K562 (cell line): ENCODE measurements around the gene HARS2. TPM values are rescaled to one million over a fixed set of nuclear protein-coding genes. Genes with fewer than 3 reads are reported as not detected.
A peak's percentile ranks its signal among the peaks of the same experiment; 100 is the strongest.

Experiments
- ATF6 ChIP-seq: sonication (generic); formaldehyde crosslinking; IDR thresholded peaks from 2 replicates; pipeline ENCODE4 v1.4.0; 2020; ENCODE audit warnings: mild to moderate bottlenecking, missing genetic modification reagents
- DIDO1 ChIP-seq: fragments of 450-650 bp; IDR thresholded peaks from 2 replicates; pipeline ENCODE4 v1.6.1; 2016; ENCODE audit warnings: low read depth, missing biosample characterization, missing genetic modification characterization
- GTF2B ChIP-seq: IDR thresholded peaks from 2 replicates; pipeline ENCODE4 v1.6.1; 2011; ENCODE audit not compliant: insufficient read length; ENCODE audit errors: extremely low read depth
- GTF2E2 ChIP-seq: fragments of 200-800 bp; sonication (Bioruptor generic); IDR thresholded peaks from 2 replicates; pipeline ENCODE4 v1.6.1; 2016; ENCODE audit warnings: missing genetic modification characterization, missing compliant biosample characterization
- HES1 ChIP-seq: fragments of 450-650 bp; IDR thresholded peaks from 2 replicates; pipeline ENCODE4 v1.6.1; 2016; ENCODE audit warnings: low read depth, mild to moderate bottlenecking, moderate library complexity
- HLTF ChIP-seq: fragments of 450-650 bp; IDR thresholded peaks from 2 replicates; pipeline ENCODE4 v1.6.1; 2016
- IFI16 ChIP-seq: fragments of 250-450 bp; sonication (Bioruptor Pico); IDR thresholded peaks from 2 replicates; pipeline ENCODE4 v2.1.2; 2022; ENCODE audit warnings: mild to moderate bottlenecking, inconsistent platforms
- MAX ChIP-seq: sonication (generic); formaldehyde crosslinking; IDR thresholded peaks from 2 replicates; pipeline ENCODE4 v1.9.0; 2022; ENCODE audit warnings: mild to moderate bottlenecking, missing genetic modification reagents
- NEUROD1 ChIP-seq: fragments of 150-350 bp; IDR thresholded peaks from 2 replicates; pipeline ENCODE4 v1.6.1; 2014; ENCODE audit warnings: borderline replicate concordance, low read length, low read depth; ENCODE audit not compliant: partially characterized antibody
- NUFIP1 ChIP-seq: fragments of 450-650 bp; IDR thresholded peaks from 2 replicates; pipeline ENCODE4 v1.6.1; 2018; ENCODE audit not compliant: partially characterized antibody
- RFX1 ChIP-seq: fragments of 450-650 bp; IDR thresholded peaks from 2 replicates; pipeline ENCODE4 v1.6.1; 2016; ENCODE audit warnings: mild to moderate bottlenecking, moderate library complexity
- RUNX1 ChIP-seq: sonication (generic); IDR thresholded peaks from 2 replicates; pipeline ENCODE4 v1.6.1; 2016; ENCODE audit warnings: antibody characterized with exemption, low read depth
- ZBED1 ChIP-seq: IDR thresholded peaks from 2 replicates; pipeline ENCODE4 v1.6.1; 2014
- ZBTB43 ChIP-seq: sonication (generic); formaldehyde crosslinking; IDR thresholded peaks from 2 replicates; pipeline ENCODE4 v1.8.0; 2023; ENCODE audit warnings: mild to moderate bottlenecking, missing genetic modification reagents
- ZFPM2 ChIP-seq: fragments of 250-450 bp; sonication (Bioruptor Pico); IDR thresholded peaks from 2 replicates; pipeline ENCODE4 v1.5.1; 2022; ENCODE audit warnings: mild to moderate bottlenecking
- ZNF184 ChIP-seq: sonication (generic); formaldehyde crosslinking; IDR thresholded peaks from 2 replicates; pipeline ENCODE4 v1.5.0; 2020; ENCODE audit warnings: missing genetic modification reagents
- ZNF445 ChIP-seq: fragments of 250-450 bp; sonication (Bioruptor Pico); IDR thresholded peaks from 2 replicates; pipeline ENCODE4 v1.4.0; 2020; ENCODE audit warnings: low read depth, mild to moderate bottlenecking, moderate library complexity
- ZNF592 ChIP-seq: fragments of 450-650 bp; IDR thresholded peaks from 2 replicates; pipeline ENCODE4 v1.6.1; 2017; ENCODE audit warnings: antibody characterized with exemption, mild to moderate bottlenecking
- ZNF780A ChIP-seq: fragments of 250-450 bp; sonication (Bioruptor Pico); IDR thresholded peaks from 2 replicates; pipeline ENCODE4 v1.5.0; 2021; ENCODE audit warnings: mild to moderate bottlenecking
- polyA plus RNA-seq, 8 experiments: library from polyadenylated mRNA; depleted of rRNA in 4 of 8; stranded (reverse) in 5 of 8; unstranded in 3 of 8; fragments of >200 nt; fragmentation: Nextera tagmentation in 2 of 8; fragmentation: Illumina TruSeq in 1 of 8; extraction: Ambion mirVana in 2 of 8; extraction: Trizol in 1 of 8; gene quantifications; 2 replicates each; pipeline versions ENCODE4 v1.2.1 to v1.2.3, GENCODE V29; 2011 to 2014; ENCODE audit warnings: inconsistent platforms in 1 of 8, missing spikeins in 1 of 8
- total RNA-seq, 7 experiments: library from RNA; depleted of rRNA in 6 of 7; stranded (reverse); fragments of >200 nt in 6 of 7; fragmentation: Illumina TruSeq in 2 of 7; extraction: Trizol in 2 of 7; gene quantifications; 2 replicates each; pipeline versions ENCODE4 v1.2.1 to v1.2.3, GENCODE V29; 2011 to 2021; ENCODE audit warnings: low replicate concordance in 1 of 7

HARS2 gene
- total and polyA plus RNA-seq, 9 of the 15 experiments (the other 6 are each of a cell fraction or from before 2014, with no cell fraction given) = 8.5 to 41.6 (median 27.1) TPM

GRCh38 chr5:140690941-140691924 lies at the start of gene HARS2, which contains the start of gene HARS1 (continued):
- TF ChIP-seq ZNF592 (no peak), RUNX1 (no peak), ZNF445 (no peak), RFX1 (no peak; the same call in 1 of the 2 replicates), GTF2B (no peak), IFI16 (no peak), GTF2E2 (tag) (no peak), MAX (CRISPR knock-in tag) (peak; percentile 88), ZBED1 (no peak), HLTF (peak; percentile 93), HES1 (0 out of 2 replicates have a peak, but pooled peaks have one; percentile 26), NUFIP1 (no peak), ZNF780A (no peak), NEUROD1 (no peak), ZFPM2 (CRISPR knock-in tag) (no peak), DIDO1 (tag) (peak; percentile 81), ZBTB43 (CRISPR knock-in tag) (no peak), ZNF184 (no peak), ATF6 (CRISPR knock-in tag) (peak; percentile 40; the same call in 1 of the 2 replicates)
